ENCODE results near the gene RAP1A.
"Not testable (repeated sequence)": the region's sequence is repeated elsewhere in the genome, so short reads cannot be mapped to it uniquely, and the experiment has no call there.

RAP1A gene

GRCh38 chr1:111631502-111631901, 11.9 kb downstream of the RAP1A start:
- DNase-seq: no peak

- not testable (repeated sequence) for DNase-seq
Measured at GRCh38 chr1:111632771-111633170, 13.2 kb downstream of the RAP1A start.

GRCh38 chr1:111633736-111634247, 14.2 kb downstream of the RAP1A start:
- DNase-seq: no peak

GRCh38 chr1:111635324-111636009, 15.9 kb downstream of the RAP1A start:
- DNase-seq: no peak

GRCh38 chr1:111638320-111638719, 18.7 kb downstream of the RAP1A start:
- no peak for DNase-seq

- DNase-seq: no peak
Measured at GRCh38 chr1:111639602-111640198, 20.1 kb downstream of the RAP1A start.

- no peak for DNase-seq
Measured at GRCh38 chr1:111643097-111643496, 23.5 kb downstream of the RAP1A start.

- no peak for DNase-seq
Measured at GRCh38 chr1:111643696-111644095, 24.1 kb downstream of the RAP1A start.

- no peak for DNase-seq
Measured at GRCh38 chr1:111644506-111644905, 24.9 kb downstream of the RAP1A start.

- no peak for DNase-seq
Measured at GRCh38 chr1:111647736-111648135, 28.1 kb downstream of the RAP1A start.

GRCh38 chr1:111648806-111649205, 29.2 kb downstream of the RAP1A start:
- no peak for DNase-seq

GRCh38 chr1:111649227-111649626, 29.6 kb downstream of the RAP1A start:
- no peak for DNase-seq

- no peak for DNase-seq
Measured at GRCh38 chr1:111649648-111650047, 30.1 kb downstream of the RAP1A start.

GRCh38 chr1:111653709-111654108, 34.1 kb downstream of the RAP1A start:
- DNase-seq: no peak

GRCh38 chr1:111654839-111655238, 35.2 kb downstream of the RAP1A start:
- no peak for DNase-seq

- no peak for DNase-seq
Measured at GRCh38 chr1:111656086-111657017, 36.8 kb downstream of the RAP1A start.

GRCh38 chr1:111658622-111659021, 39.0 kb downstream of the RAP1A start:
- no peak for DNase-seq

GRCh38 chr1:111660204-111661150, 40.9 kb downstream of the RAP1A start:
- no peak for DNase-seq

- DNase-seq: no peak
Measured at GRCh38 chr1:111664652-111665051, 45.1 kb downstream of the RAP1A start.

- DNase-seq: no peak
Measured at GRCh38 chr1:111665497-111665896, 45.9 kb downstream of the RAP1A start.

GRCh38 chr1:111666828-111667227, 47.2 kb downstream of the RAP1A start:
- DNase-seq: no peak

GRCh38 chr1:111669268-111669667, 49.7 kb downstream of the RAP1A start:
- no peak for DNase-seq

Measured in stimulated activated CD4-positive, alpha-beta T cell treated with anti-CD3 and anti-CD28 coated beads, Interleukin-2, amount 100 ng/mL, for 24 hours (primary cell).